Naive B cell (primary cell): Measurements from ENCODE around the gene ATP6V1G2. TPM values are rescaled to one million over a fixed set of nuclear protein-coding genes. Genes with fewer than 3 reads are reported as not detected.

Experiments used
- ATAC-seq, 2 donors: fragments of 150-1000 bp; cut with Tn5 transposase; 2 replicates each; pipeline ENCODE4 v1.10.0; 2021; ENCODE audit warnings: low read depth in 2 of 2, mild to moderate bottlenecking in 2 of 2, moderate library complexity in 2 of 2
- DNase-seq: peaks from one replicate; pipeline ENCODE4 v3.0.0; 2022
- H3K27ac Mint-ChIP-seq, 6 donors: one replicate each; pipeline ENCODE4 v1.8.0; 2020 to 2022; ENCODE audit warnings: mild to moderate bottlenecking in 6 of 6, mixed read lengths in 6 of 6, moderate library complexity in 5 of 6, inconsistent platforms in 2 of 6
- H3K27me3 Mint-ChIP-seq, 3 donors: one replicate each; pipeline ENCODE4 v1.8.0; 2021 to 2022; ENCODE audit warnings: mixed read lengths in 3 of 3, mild to moderate bottlenecking in 1 of 3
- H3K36me3 Mint-ChIP-seq, 2 donors: one replicate each; pipeline ENCODE4 v1.8.0; 2020 to 2022; ENCODE audit warnings: mixed read lengths in 2 of 2, inconsistent platforms in 1 of 2, mild to moderate bottlenecking in 1 of 2
- H3K4me1 Mint-ChIP-seq, 3 donors: one replicate each; pipeline ENCODE4 v1.8.0; 2020 to 2022; ENCODE audit warnings: mixed read lengths in 3 of 3, inconsistent platforms in 1 of 3, mild to moderate bottlenecking in 1 of 3, moderate library complexity in 1 of 3
- H3K4me3 Mint-ChIP-seq, 8 donors: one replicate each; pipeline ENCODE4 v1.8.0; 2020 to 2022; ENCODE audit warnings: mild to moderate bottlenecking in 8 of 8, mixed read lengths in 8 of 8, moderate library complexity in 8 of 8, inconsistent platforms in 2 of 8
- H3K9me3 Mint-ChIP-seq, 7 donors: one replicate each; pipeline ENCODE4 v1.8.0; 2020 to 2022; ENCODE audit warnings: mixed read lengths in 7 of 7, mild to moderate bottlenecking in 5 of 7, inconsistent platforms in 2 of 7, moderate library complexity in 1 of 7
- polyA plus RNA-seq, 6 donors: library from polyadenylated mRNA; unstranded; fragments of 300-500 nt; fragmentation: Illumina TruSeq; gene quantifications; one replicate each; pipeline ENCODE4 v1.2.3, GENCODE V29; 2021; ENCODE audit warnings: low read depth in 6 of 6

The ATP6V1G2 gene
- polyA plus RNA-seq, 6 donors from 2014 or later, result 0.67 to 0.69 TPM; not detected in 4

DNA sequence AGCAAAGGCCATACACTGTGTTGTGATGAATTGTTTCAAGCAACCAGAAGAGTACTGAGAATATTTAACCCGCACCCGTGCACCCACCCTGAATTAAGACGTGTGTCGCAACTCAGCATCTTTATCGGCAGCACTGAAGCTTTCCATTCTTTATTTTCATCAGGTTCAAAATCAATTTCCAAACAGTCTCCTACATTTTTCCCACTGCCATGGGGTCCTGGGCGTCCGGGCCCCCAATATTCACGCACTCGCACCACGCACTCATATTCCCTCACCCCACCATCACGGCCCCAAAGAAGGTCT is 34.0 kb upstream of the ATP6V1G2 start:
- Mint-ChIP-seq H3K36me3 (peaks cover 6 to 26% of the 10 kb centered on the region in 2 donors), H3K27ac (peak overlapping the region; percentile 71 to 99 (median 94)), H3K4me1 (peaks cover 71 to 84% (median 74%) of the 10 kb centered on the region in 3 donors), H3K27me3 (no peaks in the 10 kb centered on the region), H3K4me3 (peak overlapping the region; percentile 94 to 100 (median 99)), H3K9me3 (no peaks in the 10 kb centered on the region)
- ATAC-seq (no peak), DNase-seq (no peak)

DNA sequence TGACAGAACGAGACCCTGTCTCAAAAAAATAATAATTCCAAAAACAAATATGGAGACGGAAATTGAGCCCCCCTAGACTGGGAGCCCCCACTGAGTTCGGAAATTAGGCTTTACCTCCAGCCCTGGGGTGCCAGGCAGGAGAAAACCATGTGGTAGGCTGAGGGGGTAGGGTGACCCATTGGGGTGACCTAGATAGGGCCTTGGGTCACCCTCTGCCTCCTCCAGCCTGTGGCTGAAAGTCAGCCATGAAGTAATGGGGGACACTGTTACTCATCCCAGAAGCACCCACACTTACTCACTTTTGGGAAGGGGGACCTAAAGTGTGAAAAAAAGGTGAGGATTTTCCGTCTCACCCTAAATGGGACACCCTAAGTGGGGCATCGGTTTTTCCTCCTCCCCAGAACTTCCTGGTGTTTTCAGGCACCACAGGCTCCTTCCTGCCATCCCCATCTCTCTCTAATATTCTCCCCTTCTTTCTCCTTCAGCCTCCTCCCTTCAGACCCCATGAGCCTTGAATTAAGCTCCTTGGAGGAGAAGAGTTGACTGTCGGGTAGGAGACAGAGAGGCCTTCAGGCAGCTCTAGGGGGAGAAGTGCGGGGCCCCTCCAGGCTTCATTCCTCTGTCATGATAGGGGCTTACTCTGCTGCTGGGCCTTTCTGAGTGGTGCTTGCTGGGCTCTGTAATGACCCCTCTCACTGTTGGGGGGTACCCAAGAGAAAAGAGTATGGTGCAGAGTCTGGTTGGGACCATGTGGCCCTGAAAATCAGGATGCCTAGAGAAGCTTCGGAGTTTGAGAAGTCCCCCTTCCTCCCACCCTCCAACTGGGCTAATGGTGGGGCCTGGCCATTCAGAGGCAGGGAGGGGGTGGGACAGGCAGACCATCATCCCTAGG is 33.4 kb upstream of the ATP6V1G2 start:
- ATAC-seq, result no peak
- H3K27ac Mint-ChIP-seq, result peak overlapping the region; percentile 81 to 99 (median 94)

DNA sequence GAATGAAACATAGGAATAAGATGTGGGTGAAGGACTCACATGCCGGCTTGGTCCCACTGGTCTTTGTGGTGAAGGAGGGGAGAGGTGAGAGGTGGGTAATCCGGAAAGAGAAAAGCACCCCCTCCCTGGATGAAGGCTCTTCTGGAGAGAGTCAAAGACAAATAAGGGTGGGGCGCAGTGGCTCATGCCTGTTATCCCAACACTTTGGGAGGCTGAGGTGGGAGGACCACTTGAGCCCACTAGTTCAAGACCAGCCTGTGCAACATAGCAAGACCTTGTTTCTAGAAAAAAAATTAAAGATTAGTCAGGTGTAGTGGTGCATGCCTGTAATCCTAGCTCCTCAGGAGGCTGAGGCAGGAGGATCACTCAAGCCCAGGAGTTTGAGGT is 32.7 kb upstream of the ATP6V1G2 start:
- Mint-ChIP-seq H3K36me3 (peaks cover 6 to 26% of the 10 kb centered on the region in 2 donors), H3K9me3 (no peaks in the 10 kb centered on the region), H3K27me3 (no peaks in the 10 kb centered on the region), H3K4me3 (peak overlapping the region; percentile 75 to 100 (median 99)), H3K4me1 (peaks cover 75 to 84% (median 84%) of the 10 kb centered on the region in 3 donors), H3K27ac (peak overlapping the region; percentile 87 to 96 (median 90))
- no peak for ATAC-seq
- no peak for DNase-seq

More for the DNA sequence above, 33.4 kb upstream of the ATP6V1G2 start:
- H3K36me3 Mint-ChIP-seq, result peaks cover 6 to 26% of the 10 kb centered on the region in 2 donors
- peaks cover 72 to 84% (median 77%) of the 10 kb centered on the region in 3 donors for H3K4me1 Mint-ChIP-seq
- no peaks in the 10 kb centered on the region for H3K9me3 Mint-ChIP-seq
- H3K27me3 Mint-ChIP-seq, result no peaks in the 10 kb centered on the region
- H3K4me3 Mint-ChIP-seq, result peak overlapping the region; percentile 94 to 100 (median 99)
- DNase-seq, result no peak

DNA sequence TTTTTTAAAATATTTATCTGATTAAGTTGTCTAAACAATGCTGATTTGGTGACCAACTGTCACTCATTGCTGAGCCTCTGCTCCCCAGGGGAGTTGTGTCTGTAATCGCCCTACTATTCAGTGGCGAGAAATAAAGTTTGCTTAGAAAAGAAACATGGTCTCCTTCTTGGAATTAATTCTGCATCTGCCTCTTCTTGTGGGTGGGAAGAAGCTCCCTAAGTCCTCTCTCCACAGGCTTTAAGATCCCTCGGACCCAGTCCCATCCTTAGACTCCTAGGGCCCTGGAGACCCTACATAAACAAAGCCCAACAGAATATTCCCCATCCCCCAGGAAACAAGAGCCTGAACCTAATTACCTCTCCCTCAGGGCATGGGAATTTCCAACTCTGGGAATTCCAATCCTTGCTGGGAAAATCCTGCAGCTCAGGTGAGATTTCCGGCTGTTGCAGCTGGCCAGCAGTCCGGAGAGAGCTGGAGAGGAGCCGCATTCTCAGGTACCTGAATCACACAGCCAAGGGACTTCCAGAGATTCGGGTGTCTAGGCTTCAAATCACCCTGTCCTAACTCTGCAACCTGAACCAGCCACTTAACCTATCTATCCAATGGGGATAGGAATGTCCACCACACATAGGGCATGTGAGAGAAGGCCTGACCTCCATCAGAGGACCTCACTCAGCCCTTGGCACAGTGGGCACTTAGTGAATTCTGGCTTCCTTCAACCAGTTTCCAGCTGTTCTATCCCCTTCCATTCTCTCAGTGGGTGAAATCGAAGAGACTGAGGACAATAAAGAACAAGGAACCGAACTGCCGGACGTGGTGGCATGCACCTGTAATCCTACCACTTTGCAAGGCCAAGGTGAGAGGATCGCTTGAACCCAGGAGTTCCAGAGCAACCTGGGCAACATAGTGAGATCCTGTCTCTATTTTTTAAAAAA is 32.0 kb upstream of the ATP6V1G2 start:
- H3K27me3 Mint-ChIP-seq, result no peaks in the 10 kb centered on the region

DNA sequence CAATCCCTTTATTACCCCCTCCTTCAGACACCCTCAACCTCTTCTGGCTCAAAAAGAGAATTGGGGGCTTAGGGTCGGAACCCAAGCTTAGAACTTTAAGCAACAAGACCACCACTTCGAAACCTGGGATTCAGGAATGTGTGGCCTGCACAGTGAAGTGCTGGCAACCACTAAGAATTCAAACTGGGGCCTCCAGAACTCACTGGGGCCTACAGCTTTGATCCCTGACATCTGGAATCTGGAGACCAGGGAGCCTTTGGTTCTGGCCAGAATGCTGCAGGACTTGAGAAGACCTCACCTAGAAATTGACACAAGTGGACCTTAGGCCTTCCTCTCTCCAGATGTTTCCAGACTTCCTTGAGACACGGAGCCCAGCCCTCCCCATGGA is 31.2 kb upstream of the ATP6V1G2 start:
- ATAC-seq (no peak), DNase-seq (no peak)
- Mint-ChIP-seq H3K36me3 (peaks cover 6 to 26% of the 10 kb centered on the region in 2 donors), H3K4me1 (peaks cover 84 to 93% (median 84%) of the 10 kb centered on the region in 3 donors), H3K27me3 (no peaks in the 10 kb centered on the region), H3K4me3 (peak overlapping the region; percentile 89 to 100 (median 98)), H3K27ac (peak overlapping the region in 5 of 6 donors; percentile 37 to 99 (median 87)), H3K9me3 (no peaks in the 10 kb centered on the region)

More for the DNA sequence above, 32.0 kb upstream of the ATP6V1G2 start:
- H3K9me3 Mint-ChIP-seq, result no peaks in the 10 kb centered on the region
- DNase-seq (no peak), ATAC-seq (no peak)
- H3K36me3 Mint-ChIP-seq, result peaks cover 6 to 26% of the 10 kb centered on the region in 2 donors
- H3K4me3 Mint-ChIP-seq, result peak overlapping the region; percentile 75 to 100 (median 99)
- peaks cover 81 to 91% (median 84%) of the 10 kb centered on the region in 3 donors for H3K4me1 Mint-ChIP-seq
- peak overlapping the region; percentile 72 to 96 (median 90) for H3K27ac Mint-ChIP-seq

DNA sequence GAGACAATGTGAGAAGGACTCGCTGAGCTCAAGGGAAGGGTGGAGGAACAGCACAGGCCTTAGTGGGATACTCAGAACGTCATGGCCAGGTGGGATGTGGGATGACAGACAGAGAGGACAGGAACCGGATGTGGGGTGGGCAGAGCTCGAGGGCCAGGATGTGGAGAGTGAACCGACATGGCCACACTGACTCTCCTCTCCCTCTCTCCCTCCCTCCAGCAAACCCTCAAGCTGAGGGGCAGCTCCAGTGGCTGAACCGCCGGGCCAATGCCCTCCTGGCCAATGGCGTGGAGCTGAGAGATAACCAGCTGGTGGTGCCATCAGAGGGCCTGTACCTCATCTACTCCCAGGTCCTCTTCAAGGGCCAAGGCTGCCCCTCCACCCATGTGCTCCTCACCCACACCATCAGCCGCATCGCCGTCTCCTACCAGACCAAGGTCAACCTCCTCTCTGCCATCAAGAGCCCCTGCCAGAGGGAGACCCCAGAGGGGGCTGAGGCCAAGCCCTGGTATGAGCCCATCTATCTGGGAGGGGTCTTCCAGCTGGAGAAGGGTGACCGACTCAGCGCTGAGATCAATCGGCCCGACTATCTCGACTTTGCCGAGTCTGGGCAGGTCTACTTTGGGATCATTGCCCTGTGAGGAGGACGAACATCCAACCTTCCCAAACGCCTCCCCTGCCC is 30.6 kb upstream of the ATP6V1G2 start:
- no peaks in the 10 kb centered on the region for H3K27me3 Mint-ChIP-seq
- DNase-seq (no peak), ATAC-seq (no peak)
- H3K4me1 Mint-ChIP-seq, result peaks cover 84 to 93% (median 85%) of the 10 kb centered on the region in 3 donors
- peak overlapping the region; percentile 6 to 99 (median 92) for H3K27ac Mint-ChIP-seq
- H3K9me3 Mint-ChIP-seq, result no peaks in the 10 kb centered on the region
- H3K4me3 Mint-ChIP-seq, result peak overlapping the region; percentile 89 to 100 (median 98)
- peaks cover 6 to 24% of the 10 kb centered on the region in 2 donors for H3K36me3 Mint-ChIP-seq

DNA sequence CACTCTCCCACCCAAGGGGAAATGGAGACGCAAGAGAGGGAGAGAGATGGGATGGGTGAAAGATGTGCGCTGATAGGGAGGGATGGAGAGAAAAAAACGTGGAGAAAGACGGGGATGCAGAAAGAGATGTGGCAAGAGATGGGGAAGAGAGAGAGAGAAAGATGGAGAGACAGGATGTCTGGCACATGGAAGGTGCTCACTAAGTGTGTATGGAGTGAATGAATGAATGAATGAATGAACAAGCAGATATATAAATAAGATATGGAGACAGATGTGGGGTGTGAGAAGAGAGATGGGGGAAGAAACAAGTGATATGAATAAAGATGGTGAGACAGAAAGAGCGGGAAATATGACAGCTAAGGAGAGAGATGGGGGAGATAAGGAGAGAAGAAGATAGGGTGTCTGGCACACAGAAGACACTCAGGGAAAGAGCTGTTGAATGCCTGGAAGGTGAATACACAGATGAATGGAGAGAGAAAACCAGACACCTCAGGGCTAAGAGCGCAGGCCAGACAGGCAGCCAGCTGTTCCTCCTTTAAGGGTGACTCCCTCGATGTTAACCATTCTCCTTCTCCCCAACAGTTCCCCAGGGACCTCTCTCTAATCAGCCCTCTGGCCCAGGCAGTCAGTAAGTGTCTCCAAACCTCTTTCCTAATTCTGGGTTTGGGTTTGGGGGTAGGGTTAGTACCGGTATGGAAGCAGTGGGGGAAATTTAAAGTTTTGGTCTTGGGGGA is 29.7 kb upstream of the ATP6V1G2 start:
- Mint-ChIP-seq H3K27ac (peak overlapping the region; percentile 6 to 99 (median 97)), H3K4me1 (peaks cover 85 to 95% (median 92%) of the 10 kb centered on the region in 3 donors), H3K27me3 (no peaks in the 10 kb centered on the region), H3K9me3 (no peaks in the 10 kb centered on the region), H3K36me3 (peaks cover 3 to 15% of the 10 kb centered on the region in 2 donors), H3K4me3 (peak overlapping the region; percentile 89 to 100 (median 98))
- ATAC-seq (peak in 1 of 2 donors; percentile 8), DNase-seq (no peak)

DNA sequence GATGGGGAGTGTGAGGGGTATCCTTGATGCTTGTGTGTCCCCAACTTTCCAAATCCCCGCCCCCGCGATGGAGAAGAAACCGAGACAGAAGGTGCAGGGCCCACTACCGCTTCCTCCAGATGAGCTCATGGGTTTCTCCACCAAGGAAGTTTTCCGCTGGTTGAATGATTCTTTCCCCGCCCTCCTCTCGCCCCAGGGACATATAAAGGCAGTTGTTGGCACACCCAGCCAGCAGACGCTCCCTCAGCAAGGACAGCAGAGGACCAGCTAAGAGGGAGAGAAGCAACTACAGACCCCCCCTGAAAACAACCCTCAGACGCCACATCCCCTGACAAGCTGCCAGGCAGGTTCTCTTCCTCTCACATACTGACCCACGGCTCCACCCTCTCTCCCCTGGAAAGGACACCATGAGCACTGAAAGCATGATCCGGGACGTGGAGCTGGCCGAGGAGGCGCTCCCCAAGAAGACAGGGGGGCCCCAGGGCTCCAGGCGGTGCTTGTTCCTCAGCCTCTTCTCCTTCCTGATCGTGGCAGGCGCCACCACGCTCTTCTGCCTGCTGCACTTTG is 29.0 kb upstream of the ATP6V1G2 start, which contains the start of gene TNF:
TSS of gene TNF (plus strand) at position 231 of the 567 bp plus-strand sequence. CDS start at position 408, 177 bp downstream.
- peak within 1 kb of the TSS; percentile 87 to 99 (median 97) for H3K27ac Mint-ChIP-seq
- H3K36me3 Mint-ChIP-seq, result peaks cover 0 to 8% of the 10 kb centered on the region in 2 donors
- H3K9me3 Mint-ChIP-seq, result no peaks in the 10 kb centered on the region
- ATAC-seq (peak; percentile 20 to 32), DNase-seq (peak; percentile 65)
- no peaks in the 10 kb centered on the region for H3K27me3 Mint-ChIP-seq
- peak within 1 kb of the TSS; percentile 89 to 100 (median 98) for H3K4me3 Mint-ChIP-seq
- H3K4me1 Mint-ChIP-seq, result peaks cover 84 to 97% (median 93%) of the 10 kb centered on the region in 3 donors

DNA sequence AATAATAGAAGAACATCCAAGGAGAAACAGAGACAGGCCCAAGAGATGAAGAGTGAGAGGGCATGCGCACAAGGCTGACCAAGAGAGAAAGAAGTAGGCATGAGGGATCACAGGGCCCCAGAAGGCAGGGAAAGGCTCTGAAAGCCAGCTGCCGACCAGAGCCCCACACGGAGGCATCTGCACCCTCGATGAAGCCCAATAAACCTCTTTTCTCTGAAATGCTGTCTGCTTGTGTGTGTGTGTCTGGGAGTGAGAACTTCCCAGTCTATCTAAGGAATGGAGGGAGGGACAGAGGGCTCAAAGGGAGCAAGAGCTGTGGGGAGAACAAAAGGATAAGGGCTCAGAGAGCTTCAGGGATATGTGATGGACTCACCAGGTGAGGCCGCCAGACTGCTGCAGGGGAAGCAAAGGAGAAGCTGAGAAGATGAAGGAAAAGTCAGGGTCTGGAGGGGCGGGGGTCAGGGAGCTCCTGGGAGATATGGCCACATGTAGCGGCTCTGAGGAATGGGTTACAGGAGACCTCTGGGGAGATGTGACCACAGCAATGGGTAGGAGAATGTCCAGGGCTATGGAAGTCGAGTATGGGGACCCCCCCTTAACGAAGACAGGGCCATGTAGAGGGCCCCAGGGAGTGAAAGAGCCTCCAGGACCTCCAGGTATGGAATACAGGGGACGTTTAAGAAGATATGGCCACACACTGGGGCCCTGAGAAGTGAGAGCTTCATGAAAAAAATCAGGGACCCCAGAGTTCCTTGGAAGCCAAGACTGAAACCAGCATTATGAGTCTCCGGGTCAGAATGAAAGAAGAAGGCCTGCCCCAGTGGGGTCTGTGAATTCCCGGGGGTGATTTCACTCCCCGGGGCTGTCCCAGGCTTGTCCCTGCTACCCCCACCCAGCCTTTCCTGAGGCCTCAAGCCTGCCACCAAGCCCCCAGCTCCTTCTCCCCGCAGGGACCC is 28.0 kb upstream of the ATP6V1G2 start:
- H3K36me3 Mint-ChIP-seq, result no peaks in the 10 kb centered on the region
- no peaks in the 10 kb centered on the region for H3K27me3 Mint-ChIP-seq
- ATAC-seq, result no peak
- peaks cover 81 to 97% (median 93%) of the 10 kb centered on the region in 3 donors for H3K4me1 Mint-ChIP-seq
- H3K9me3 Mint-ChIP-seq, result no peaks in the 10 kb centered on the region
- DNase-seq, result no peak
- H3K4me3 Mint-ChIP-seq, result peak overlapping the region; percentile 89 to 100 (median 98)
- H3K27ac Mint-ChIP-seq, result peak overlapping the region; percentile 79 to 99 (median 97)

DNA sequence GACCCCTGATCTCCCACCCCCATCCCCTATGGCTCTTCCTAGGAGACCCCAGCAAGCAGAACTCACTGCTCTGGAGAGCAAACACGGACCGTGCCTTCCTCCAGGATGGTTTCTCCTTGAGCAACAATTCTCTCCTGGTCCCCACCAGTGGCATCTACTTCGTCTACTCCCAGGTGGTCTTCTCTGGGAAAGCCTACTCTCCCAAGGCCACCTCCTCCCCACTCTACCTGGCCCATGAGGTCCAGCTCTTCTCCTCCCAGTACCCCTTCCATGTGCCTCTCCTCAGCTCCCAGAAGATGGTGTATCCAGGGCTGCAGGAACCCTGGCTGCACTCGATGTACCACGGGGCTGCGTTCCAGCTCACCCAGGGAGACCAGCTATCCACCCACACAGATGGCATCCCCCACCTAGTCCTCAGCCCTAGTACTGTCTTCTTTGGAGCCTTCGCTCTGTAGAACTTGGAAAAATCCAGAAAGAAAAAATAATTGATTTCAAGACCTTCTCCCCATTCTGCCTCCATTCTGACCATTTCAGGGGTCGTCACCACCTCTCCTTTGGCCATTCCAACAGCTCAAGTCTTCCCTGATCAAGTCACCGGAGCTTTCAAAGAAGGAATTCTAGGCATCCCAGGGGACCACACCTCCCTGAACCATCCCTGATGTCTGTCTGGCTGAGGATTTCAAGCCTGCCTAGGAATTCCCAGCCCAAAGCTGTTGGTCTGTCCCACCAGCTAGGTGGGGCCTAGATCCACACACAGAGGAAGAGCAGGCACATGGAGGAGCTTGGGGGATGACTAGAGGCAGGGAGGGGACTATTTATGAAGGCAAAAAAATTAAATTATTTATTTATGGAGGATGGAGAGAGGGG is 27.1 kb upstream of the ATP6V1G2 start:
- DNase-seq, result no peak
- H3K36me3 Mint-ChIP-seq, result no peaks in the 10 kb centered on the region
- H3K4me1 Mint-ChIP-seq, result peaks cover 80 to 97% (median 93%) of the 10 kb centered on the region in 3 donors
- H3K9me3 Mint-ChIP-seq, result no peaks in the 10 kb centered on the region
- no peak for ATAC-seq
- peak overlapping the region; percentile 95 to 100 (median 97) for H3K27ac Mint-ChIP-seq
- no peaks in the 10 kb centered on the region for H3K27me3 Mint-ChIP-seq
- peak overlapping the region; percentile 89 to 100 (median 96) for H3K4me3 Mint-ChIP-seq
